ENCODE measurements around the gene GPR87. TPM values are rescaled to one million over a fixed set of nuclear protein-coding genes. Genes with fewer than 3 reads are reported as not detected.

The GPR87 gene
- total RNA-seq, 1 experiment from 2014 or later, result 1.2 TPM

DNA sequence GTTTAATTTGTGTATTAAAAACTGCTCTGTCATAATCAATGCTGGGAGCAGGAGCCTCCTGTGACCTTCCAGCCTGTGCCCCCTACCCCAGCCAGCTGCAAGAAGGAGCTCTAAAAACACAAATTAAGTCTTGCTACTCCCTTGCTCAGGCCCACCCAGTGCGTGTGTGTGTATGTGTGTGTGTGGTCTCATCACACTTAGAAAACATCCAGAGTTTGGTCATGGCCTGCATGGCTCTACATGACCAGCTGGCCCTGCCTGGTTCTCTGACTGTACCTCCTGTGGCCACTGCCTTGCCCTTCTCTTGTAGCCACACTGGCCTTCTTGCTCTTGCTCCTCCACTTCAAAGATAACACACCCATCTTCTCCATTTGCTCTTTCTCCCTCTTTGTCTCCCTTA is 52.0 kb downstream of the GPR87 start:
- Mint-ChIP-seq H3K9me3 (ENCODE audit: low read depth, unreplicated experiment) (no peaks in the 10 kb centered on the region), H3K27ac (ENCODE audit: unreplicated experiment) (no peak overlapping the region), H3K36me3 (ENCODE audit: insufficient read depth, unreplicated experiment) (no peaks in the 10 kb centered on the region), H3K27me3 (ENCODE audit: unreplicated experiment) (no peaks in the 10 kb centered on the region), H3K4me3 (ENCODE audit: low read depth, unreplicated experiment) (no peak overlapping the region), H3K4me1 (ENCODE audit: low read depth, unreplicated experiment) (no peaks in the 10 kb centered on the region)
- DNase-seq, result no peak
- BruUV-seq (replicated peaks), result no TSS peak
- TF ChIP-seq, protein P1, sequence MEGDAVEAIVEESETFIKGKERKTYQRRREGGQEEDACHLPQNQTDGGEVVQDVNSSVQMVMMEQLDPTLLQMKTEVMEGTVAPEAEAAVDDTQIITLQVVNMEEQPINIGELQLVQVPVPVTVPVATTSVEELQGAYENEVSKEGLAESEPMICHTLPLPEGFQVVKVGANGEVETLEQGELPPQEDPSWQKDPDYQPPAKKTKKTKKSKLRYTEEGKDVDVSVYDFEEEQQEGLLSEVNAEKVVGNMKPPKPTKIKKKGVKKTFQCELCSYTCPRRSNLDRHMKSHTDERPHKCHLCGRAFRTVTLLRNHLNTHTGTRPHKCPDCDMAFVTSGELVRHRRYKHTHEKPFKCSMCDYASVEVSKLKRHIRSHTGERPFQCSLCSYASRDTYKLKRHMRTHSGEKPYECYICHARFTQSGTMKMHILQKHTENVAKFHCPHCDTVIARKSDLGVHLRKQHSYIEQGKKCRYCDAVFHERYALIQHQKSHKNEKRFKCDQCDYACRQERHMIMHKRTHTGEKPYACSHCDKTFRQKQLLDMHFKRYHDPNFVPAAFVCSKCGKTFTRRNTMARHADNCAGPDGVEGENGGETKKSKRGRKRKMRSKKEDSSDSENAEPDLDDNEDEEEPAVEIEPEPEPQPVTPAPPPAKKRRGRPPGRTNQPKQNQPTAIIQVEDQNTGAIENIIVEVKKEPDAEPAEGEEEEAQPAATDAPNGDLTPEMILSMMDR (IDR thresholded peaks at IDR 0.05; ENCODE audit: unreplicated experiment), result no peak
- intact Hi-C loops (cut with micrococcal nuclease; ENCODE audit: unreplicated experiment), result no loop called here
- CTCF ChIA-PET, result no interaction called here

DNA sequence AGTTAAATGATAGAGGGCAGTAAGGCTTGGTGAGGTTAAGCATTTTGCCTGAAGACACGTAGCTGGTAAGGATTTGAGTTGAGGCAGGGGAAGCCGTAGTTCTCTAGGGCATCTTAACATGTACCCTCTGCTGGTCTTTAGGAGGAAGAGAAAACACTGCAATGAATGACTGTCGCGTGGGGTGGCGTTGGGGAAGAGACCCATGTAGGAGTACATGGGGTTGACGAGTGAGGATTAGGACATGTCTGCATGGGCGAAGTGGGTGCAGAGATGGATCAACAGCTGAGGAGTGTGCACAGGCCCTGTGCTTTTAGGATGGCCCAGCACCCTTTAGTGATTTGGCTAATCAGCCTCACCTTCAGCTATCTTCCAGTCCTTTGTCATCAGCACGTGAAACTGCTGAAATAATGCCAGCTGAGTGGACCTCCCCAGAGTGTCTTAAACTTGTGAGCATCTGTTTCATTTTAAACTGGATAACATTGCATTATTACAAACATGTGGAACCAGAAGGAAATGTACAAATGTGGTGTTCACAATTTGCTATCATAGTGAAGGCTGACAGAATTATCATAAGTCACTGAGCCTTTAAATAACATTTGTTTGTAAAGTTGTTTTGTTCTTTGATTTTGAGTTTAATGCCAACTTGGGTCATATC is 53.6 kb downstream of the GPR87 start:
- Mint-ChIP-seq H3K4me1 (ENCODE audit: low read depth, unreplicated experiment) (no peaks in the 10 kb centered on the region), H3K27me3 (ENCODE audit: unreplicated experiment) (no peaks in the 10 kb centered on the region), H3K4me3 (ENCODE audit: low read depth, unreplicated experiment) (no peak overlapping the region), H3K9me3 (ENCODE audit: low read depth, unreplicated experiment) (no peaks in the 10 kb centered on the region), H3K36me3 (ENCODE audit: insufficient read depth, unreplicated experiment) (no peaks in the 10 kb centered on the region), H3K27ac (ENCODE audit: unreplicated experiment) (no peak overlapping the region)
- intact Hi-C loops (cut with micrococcal nuclease; ENCODE audit: unreplicated experiment), result no loop called here
- DNase-seq, result no peak
- TF ChIP-seq, protein P1 (IDR thresholded peaks at IDR 0.05; ENCODE audit: unreplicated experiment), result no peak
- no TSS peak for BruUV-seq (replicated peaks)
- CTCF ChIA-PET, result interaction anchor here (1.4 kb wide), 1 partner anchor 85 kb away, joined by 5 read pairs; no protein-coding TSS in a partner anchor

DNA sequence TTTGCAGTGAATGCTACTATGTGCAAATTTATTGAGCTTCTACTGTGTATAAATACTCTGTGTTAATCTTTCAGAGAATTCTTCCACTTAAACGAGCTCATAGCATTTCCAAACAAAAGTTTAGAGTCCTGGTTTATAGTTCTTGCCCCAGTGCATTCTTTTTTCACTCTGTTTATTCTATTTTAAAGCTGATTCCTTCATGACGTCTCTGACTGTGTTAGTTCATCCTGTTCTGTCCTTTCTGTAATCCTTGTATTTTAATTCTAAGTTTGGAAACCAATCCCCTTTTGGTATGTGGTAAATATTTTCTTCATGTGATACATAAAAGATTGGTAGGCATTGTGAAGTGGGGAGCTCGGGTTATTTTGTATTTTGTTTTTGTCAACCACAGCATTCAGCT is 57.0 kb downstream of the GPR87 start:
- TF ChIP-seq, protein P1 (IDR thresholded peaks at IDR 0.05; ENCODE audit: unreplicated experiment), result no peak
- CTCF ChIA-PET, result no interaction called here
- intact Hi-C loops (cut with micrococcal nuclease; ENCODE audit: unreplicated experiment), result no loop called here
- H3K27me3 Mint-ChIP-seq (ENCODE audit: unreplicated experiment), result no peaks in the 10 kb centered on the region
- BruUV-seq (replicated peaks), result no TSS peak
- no peaks in the 10 kb centered on the region for H3K4me1 Mint-ChIP-seq (ENCODE audit: low read depth, unreplicated experiment)
- no peaks in the 10 kb centered on the region for H3K9me3 Mint-ChIP-seq (ENCODE audit: low read depth, unreplicated experiment)
- no peak overlapping the region for H3K4me3 Mint-ChIP-seq (ENCODE audit: low read depth, unreplicated experiment)
- no peaks in the 10 kb centered on the region for H3K36me3 Mint-ChIP-seq (ENCODE audit: insufficient read depth, unreplicated experiment)
- no peak for DNase-seq
- no peak overlapping the region for H3K27ac Mint-ChIP-seq (ENCODE audit: unreplicated experiment)

DNA sequence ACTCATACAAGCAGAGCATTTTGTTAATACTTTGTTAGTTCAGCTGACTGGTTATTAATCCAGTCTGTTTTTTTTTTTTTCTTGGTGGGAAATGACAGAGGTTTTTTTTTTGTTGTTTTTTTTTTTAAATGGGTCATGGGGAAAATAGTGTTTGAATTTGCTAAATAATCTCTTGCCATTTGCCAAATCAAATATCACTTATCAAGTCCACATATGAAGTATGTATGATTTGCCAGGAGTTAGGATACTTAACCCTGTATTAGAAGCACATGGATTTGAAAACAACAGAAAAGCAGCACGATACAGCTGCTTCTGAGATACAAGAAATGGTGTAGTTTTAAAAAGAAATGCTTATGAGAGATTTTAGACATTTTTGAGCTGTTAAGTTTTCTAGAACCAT is 59.9 kb downstream of the GPR87 start:
- Mint-ChIP-seq H3K4me1 (ENCODE audit: low read depth, unreplicated experiment) (no peaks in the 10 kb centered on the region), H3K27ac (ENCODE audit: unreplicated experiment) (no peak overlapping the region), H3K9me3 (ENCODE audit: low read depth, unreplicated experiment) (no peaks in the 10 kb centered on the region), H3K4me3 (ENCODE audit: low read depth, unreplicated experiment) (no peak overlapping the region), H3K36me3 (ENCODE audit: insufficient read depth, unreplicated experiment) (no peaks in the 10 kb centered on the region), H3K27me3 (ENCODE audit: unreplicated experiment) (peaks cover 4% of the 10 kb centered on the region)
- BruUV-seq (replicated peaks), result no TSS peak
- CTCF ChIA-PET, result interaction anchor here (0.7 kb wide), 1 partner anchor 519 kb away, joined by 4 read pairs; no protein-coding TSS in a partner anchor
- TF ChIP-seq, protein P1 (IDR thresholded peaks at IDR 0.05; ENCODE audit: unreplicated experiment), result no peak
- DNase-seq, result no peak
- intact Hi-C loops (cut with micrococcal nuclease; ENCODE audit: unreplicated experiment), result no loop called here
